Upper lobe of left lung (tissue), 6 donors: Measurements from ENCODE around the gene DPF3. TPM values are rescaled to one million over a fixed set of nuclear protein-coding genes. Genes with fewer than 3 reads are reported as not detected.

ENCODE experiments used
- ATAC-seq, 2 donors: fragments of 200-7000 bp; cut with Tn5 transposase; one replicate each; pipeline ENCODE4 v1.9.1; 2022; ENCODE audit warnings: mild to moderate bottlenecking in 2 of 2, moderate library complexity in 2 of 2; ENCODE audit not compliant: low FRiP score in 2 of 2
- DNase-seq, 2 donors: peaks; one replicate each; pipeline ENCODE4 v3.0.0-alpha.2; 2019 to 2020
- H3K27ac ChIP-seq, 4 donors: fragments of 200-600 bp; sonication (generic); one replicate each; pipeline ENCODE4 v1.5.1; 2016 to 2019
- H3K27me3 ChIP-seq, 4 donors: fragments of 200-600 bp; sonication (generic); one replicate each; pipeline ENCODE4 v1.5.1; 2017 to 2019
- H3K36me3 ChIP-seq, 4 donors: fragments of 200-600 bp; sonication (generic); one replicate each; pipeline ENCODE4 v1.5.1; 2016 to 2019
- H3K4me1 ChIP-seq, 4 donors: fragments of 200-600 bp; sonication (generic); one replicate each; pipeline ENCODE4 v1.5.1; 2018 to 2019
- H3K4me3 ChIP-seq, 4 donors: fragments of 200-600 bp; sonication (generic); one replicate each; pipeline ENCODE4 v1.5.1; 2017 to 2019; ENCODE audit warnings: mild to moderate bottlenecking in 2 of 4, moderate library complexity in 1 of 4
- H3K9me3 ChIP-seq, 4 donors: fragments of 200-600 bp; sonication (generic); one replicate each; pipeline ENCODE4 v1.5.1; 2018 to 2019
- CTCF ChIP-seq, 6 experiments: fragments of 450-650 bp in 4 of 6; fragments of 200-600 bp in 2 of 6; sonication (generic) in 2 of 6; IDR thresholded peaks; one replicate each; pipeline ENCODE4 v1.5.1; 2016 to 2019; ENCODE audit warnings: antibody characterized with exemption in 6 of 6
- EP300 ChIP-seq, 4 donors: sonication (generic); formaldehyde crosslinking; IDR thresholded peaks; one replicate each; pipeline ENCODE4 v1.5.1; 2017; ENCODE audit warnings: antibody characterized with exemption in 4 of 4, control low read depth in 2 of 4
- POLR2A ChIP-seq, 4 donors: fragments of 450-650 bp; IDR thresholded peaks; one replicate each; pipeline ENCODE4 v1.5.1; 2016 to 2017; ENCODE audit warnings: antibody characterized with exemption in 4 of 4, mild to moderate bottlenecking in 2 of 4
- POLR2AphosphoS5 ChIP-seq, 2 donors: sonication (generic); formaldehyde crosslinking; IDR thresholded peaks; one replicate each; pipeline ENCODE4 v1.5.1; 2017; ENCODE audit warnings: antibody characterized with exemption in 2 of 2
- WGBS, 2 donors: methylation state at CpG; one replicate each; pipeline ENCODE4 v1.1.5; 2017 to 2018; 5-methylcytosine and 5-hydroxymethylcytosine counted together
- total RNA-seq, 6 donors: library from RNA; depleted of rRNA in 4 of 6; stranded (reverse); fragments of >200 nt in 4 of 6; gene quantifications; one replicate each; pipeline versions ENCODE4 v1.1.0 to v1.2.1, GENCODE V29; 2016 to 2021
- donor health status: DM: no; HTN: no; CAD: no; lungs with moderate emphysema.
- donor health status: DM: no; HTN: yes; CAD: no; lungs with severe emphysema.

The DPF3 gene
- total RNA-seq, 6 donors from 2014 or later = 0.30 to 1.3 (median 1.0) TPM

GRCh38 chr14:72675126-72675525, 218.8 kb downstream of the DPF3 start:
- Histone ChIP-seq H3K27ac (no peak overlapping the region), H3K36me3 (no peaks in the 10 kb centered on the region), H3K9me3 (no peaks in the 10 kb centered on the region), H3K27me3 (no peaks in the 10 kb centered on the region), H3K4me1 (no peaks in the 10 kb centered on the region), H3K4me3 (no peak overlapping the region)
- ATAC-seq (no peak), DNase-seq (no peak)
- WGBS, 2 donors = 56 to 62% methylated on average over 3 of the region's 3 CpGs
- TF ChIP-seq POLR2AphosphoS5 (IDR thresholded peaks at IDR 0.05) = no peak
- no peak for TF ChIP-seq CTCF (IDR thresholded peaks at IDR 0.05)
- no peak for TF ChIP-seq EP300 (IDR thresholded peaks at IDR 0.05)
- TF ChIP-seq POLR2A (IDR thresholded peaks at IDR 0.05) = no peak

DNA sequence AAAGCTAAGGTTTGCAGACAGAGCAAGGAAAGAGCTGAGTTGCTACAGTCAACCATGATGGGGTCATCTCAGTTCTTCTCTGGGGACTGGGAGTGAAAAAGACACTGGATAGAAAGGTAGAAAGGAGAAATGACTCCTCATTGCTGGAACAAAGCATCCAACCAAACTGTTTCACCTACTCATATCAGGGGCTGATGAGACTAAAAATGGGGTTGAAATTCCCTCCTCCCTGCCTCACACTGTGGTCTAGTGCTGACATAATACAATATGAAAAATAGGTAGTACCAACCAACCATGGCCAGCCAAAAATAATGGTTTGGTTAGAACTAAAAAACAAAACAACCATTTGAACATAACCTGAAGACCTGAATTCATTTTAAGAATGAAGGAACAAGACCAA, 220.7 kb downstream of the DPF3 start:
- Histone ChIP-seq H3K36me3 (no peaks in the 10 kb centered on the region), H3K4me3 (no peak overlapping the region), H3K4me1 (no peaks in the 10 kb centered on the region), H3K27me3 (no peaks in the 10 kb centered on the region), H3K27ac (no peak overlapping the region), H3K9me3 (no peaks in the 10 kb centered on the region)
- TF ChIP-seq EP300 (IDR thresholded peaks at IDR 0.05) = no peak
- TF ChIP-seq CTCF (IDR thresholded peaks at IDR 0.05) = no peak
- TF ChIP-seq POLR2A (IDR thresholded peaks at IDR 0.05) = no peak
- no peak for TF ChIP-seq POLR2AphosphoS5 (IDR thresholded peaks at IDR 0.05)
- ATAC-seq (no peak), DNase-seq (no peak)

DNA sequence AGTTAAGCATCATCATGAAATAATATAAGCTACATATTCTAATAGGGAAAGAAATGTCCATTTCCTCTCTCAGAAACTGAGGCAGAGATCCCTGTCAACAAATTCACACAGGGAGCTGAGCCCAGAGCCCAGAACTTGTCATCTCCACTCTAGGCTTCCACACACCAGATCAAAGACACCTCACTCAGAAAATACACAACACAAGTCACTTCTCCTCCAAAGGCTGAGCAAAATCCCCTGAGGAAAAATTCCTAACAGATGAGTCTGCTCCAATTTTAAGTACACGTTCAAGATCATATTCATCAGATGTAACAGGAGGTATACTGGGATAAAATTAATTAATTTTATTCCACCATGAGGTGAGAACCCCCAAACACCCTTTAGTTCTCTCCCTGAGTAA, 227.3 kb downstream of the DPF3 start:
- TF ChIP-seq EP300 (IDR thresholded peaks at IDR 0.05) (no peak), CTCF (IDR thresholded peaks at IDR 0.05) (no peak), POLR2AphosphoS5 (IDR thresholded peaks at IDR 0.05) (no peak), POLR2A (IDR thresholded peaks at IDR 0.05) (no peak)
- WGBS, 2 donors = 0 to 33% methylated on average over 1 of the region's 1 CpG
- Histone ChIP-seq H3K36me3 (no peaks in the 10 kb centered on the region), H3K9me3 (no peaks in the 10 kb centered on the region), H3K27me3 (no peaks in the 10 kb centered on the region), H3K4me3 (no peak overlapping the region), H3K4me1 (no peaks in the 10 kb centered on the region), H3K27ac (no peak overlapping the region)
- ATAC-seq (no peak), DNase-seq (no peak)

- ATAC-seq (peak in 1 of 2 donors; percentile 14), DNase-seq (no peak)
- Histone ChIP-seq H3K27me3 (no peaks in the 10 kb centered on the region), H3K36me3 (no peaks in the 10 kb centered on the region), H3K27ac (no peak overlapping the region), H3K4me1 (no peaks in the 10 kb centered on the region), H3K9me3 (no peaks in the 10 kb centered on the region), H3K4me3 (no peak overlapping the region)
- TF ChIP-seq CTCF (IDR thresholded peaks at IDR 0.05) (no peak), POLR2AphosphoS5 (IDR thresholded peaks at IDR 0.05) (no peak), POLR2A (IDR thresholded peaks at IDR 0.05) (no peak), EP300 (IDR thresholded peaks at IDR 0.05) (no peak)
- 51 to 68% methylated on average over 3 of the region's 3 CpGs for WGBS, 2 donors
Observed at GRCh38 chr14:72665259-72665658, 228.6 kb downstream of the DPF3 start.

DNA sequence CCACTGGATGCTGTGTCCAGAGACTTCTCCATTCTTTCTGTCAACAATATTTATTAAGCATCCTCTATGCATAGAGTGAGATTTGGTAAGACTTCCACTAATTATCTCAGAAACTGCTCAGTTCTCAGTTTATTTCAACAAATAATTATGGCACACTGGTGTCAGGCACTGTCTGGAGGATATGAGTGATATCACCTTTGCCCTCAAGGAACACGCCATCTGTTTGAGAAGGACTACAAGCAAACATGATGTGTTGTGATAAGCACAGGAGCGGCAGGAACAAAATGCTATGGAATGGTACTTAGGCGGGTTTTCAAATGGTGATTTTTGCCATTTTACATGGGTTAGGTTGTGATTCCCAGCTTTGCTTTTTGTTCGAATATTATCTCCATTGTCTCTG, 229.2 kb downstream of the DPF3 start:
- DNase-seq (no peak), ATAC-seq (no peak)
- Histone ChIP-seq H3K9me3 (no peaks in the 10 kb centered on the region), H3K4me1 (no peaks in the 10 kb centered on the region), H3K27me3 (no peaks in the 10 kb centered on the region), H3K4me3 (no peak overlapping the region), H3K27ac (no peak overlapping the region), H3K36me3 (no peaks in the 10 kb centered on the region)
- WGBS, 2 donors = 95 to 98% methylated on average over 4 of the region's 4 CpGs
- TF ChIP-seq POLR2A (IDR thresholded peaks at IDR 0.05) = no peak
- TF ChIP-seq EP300 (IDR thresholded peaks at IDR 0.05) = no peak
- no peak for TF ChIP-seq POLR2AphosphoS5 (IDR thresholded peaks at IDR 0.05)
- no peak for TF ChIP-seq CTCF (IDR thresholded peaks at IDR 0.05)
